Measurements from ENCODE around the gene FSD2.
A peak's percentile ranks its signal among the peaks of the same experiment; 100 is the strongest.

FSD2 gene

GRCh38 chr15:82805994-82806406, at the start of gene FSD2:
Gene FSD2, minus strand, starts transcription at chr15:82806069. Its CDS starts 18,679 bp downstream, at chr15:82787390.
- TF ChIP-seq POLR2A (IDR thresholded peaks at IDR 0.05; ENCODE audit: low read length), result no peak
- TF ChIP-seq GATA1 (IDR thresholded peaks at IDR 0.05; ENCODE audit: low read depth, low read length), result no peak
- peak; percentile 5 to 7 for DNase-seq

DNA sequence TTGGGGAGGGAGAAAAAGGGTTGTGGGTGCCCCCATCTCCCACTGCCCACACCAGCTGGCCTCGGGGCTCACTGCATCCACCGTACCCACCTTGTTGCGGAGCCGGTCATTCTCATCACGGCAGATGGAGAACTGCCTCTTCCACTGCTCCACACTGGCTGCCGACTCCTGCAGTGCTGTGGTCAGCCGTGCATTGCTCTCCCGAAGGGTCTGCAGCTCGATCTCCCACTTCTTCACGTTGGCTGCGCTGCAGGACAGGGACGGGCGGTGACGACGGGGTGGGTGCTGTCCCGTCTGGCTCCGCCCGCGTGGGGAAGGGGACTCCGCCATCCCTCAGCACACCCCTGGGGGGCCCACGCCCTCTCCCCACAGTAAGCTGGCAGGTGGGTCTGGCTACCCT, 48.7 kb upstream of the FSD2 start:
- TF ChIP-seq GATA1 (IDR thresholded peaks at IDR 0.05; ENCODE audit: low read depth, low read length) (no peak), POLR2A (IDR thresholded peaks at IDR 0.05; ENCODE audit: low read length) (no peak)
- no peak for DNase-seq

- TF ChIP-seq GATA1 (IDR thresholded peaks at IDR 0.05; ENCODE audit: low read depth, low read length) (no peak), POLR2A (IDR thresholded peaks at IDR 0.05; ENCODE audit: low read length) (no peak)
- DNase-seq, result peak; percentile 74 to 88
Observed at GRCh38 chr15:82852941-82853561, 47.2 kb upstream of the FSD2 start.

DNA sequence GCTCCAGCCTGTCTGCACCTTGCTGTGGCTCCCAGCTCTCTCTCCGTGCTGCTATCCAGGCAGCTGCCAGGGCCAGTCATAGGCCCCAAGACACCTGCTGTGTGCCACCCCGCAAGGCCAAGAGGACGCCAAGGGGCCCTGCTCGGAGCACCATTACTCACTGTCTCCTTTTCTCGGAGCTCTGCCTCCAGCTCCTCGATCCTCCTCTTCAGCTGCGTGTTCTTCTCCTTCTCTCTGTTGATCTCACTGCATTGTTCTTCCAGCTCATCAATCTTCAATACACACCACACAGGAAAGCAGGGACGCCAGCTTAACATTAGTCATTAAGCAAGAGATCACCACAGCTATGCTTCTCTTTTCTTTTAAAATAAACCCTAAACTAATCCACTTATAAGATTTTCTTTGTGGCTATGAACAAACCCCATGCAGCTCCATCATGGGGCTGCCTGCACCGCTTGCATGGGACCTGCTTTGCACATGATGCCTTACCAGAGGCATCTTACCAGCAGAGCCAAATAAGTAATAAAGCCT, 46.2 kb upstream of the FSD2 start:
- DNase-seq, result no peak
- TF ChIP-seq POLR2A (IDR thresholded peaks at IDR 0.05; ENCODE audit: low read length) (no peak), GATA1 (IDR thresholded peaks at IDR 0.05; ENCODE audit: low read depth, low read length) (no peak)

GRCh38 chr15:82851306-82851850, 45.5 kb upstream of the FSD2 start:
- DNase-seq, result no peak
- no peak for TF ChIP-seq GATA1 (IDR thresholded peaks at IDR 0.05; ENCODE audit: low read depth, low read length)
- TF ChIP-seq POLR2A (IDR thresholded peaks at IDR 0.05; ENCODE audit: low read length), result no peak

DNA sequence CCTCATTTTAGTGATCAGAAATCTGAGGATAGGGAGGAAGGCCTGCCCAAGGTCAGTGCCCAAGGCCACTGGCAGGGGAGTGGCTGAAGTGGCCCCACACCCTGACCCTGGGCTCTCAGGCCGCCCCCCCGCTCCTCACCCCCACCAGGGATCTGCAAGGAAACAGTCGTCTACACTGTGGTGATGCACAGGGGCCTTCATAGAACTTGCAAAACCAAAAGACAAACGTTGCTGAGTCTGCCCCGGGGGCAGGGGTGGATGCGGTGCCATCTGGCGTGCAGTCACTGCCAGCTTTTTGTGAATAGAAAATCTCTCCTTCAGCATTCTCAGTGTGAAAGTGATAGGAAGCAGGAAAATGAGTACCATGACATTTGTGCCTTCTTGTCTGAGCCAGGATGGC, 44.9 kb upstream of the FSD2 start:
- DNase-seq, result no peak
- TF ChIP-seq POLR2A (IDR thresholded peaks at IDR 0.05; ENCODE audit: low read length) (no peak), GATA1 (IDR thresholded peaks at IDR 0.05; ENCODE audit: low read depth, low read length) (no peak)

DNA sequence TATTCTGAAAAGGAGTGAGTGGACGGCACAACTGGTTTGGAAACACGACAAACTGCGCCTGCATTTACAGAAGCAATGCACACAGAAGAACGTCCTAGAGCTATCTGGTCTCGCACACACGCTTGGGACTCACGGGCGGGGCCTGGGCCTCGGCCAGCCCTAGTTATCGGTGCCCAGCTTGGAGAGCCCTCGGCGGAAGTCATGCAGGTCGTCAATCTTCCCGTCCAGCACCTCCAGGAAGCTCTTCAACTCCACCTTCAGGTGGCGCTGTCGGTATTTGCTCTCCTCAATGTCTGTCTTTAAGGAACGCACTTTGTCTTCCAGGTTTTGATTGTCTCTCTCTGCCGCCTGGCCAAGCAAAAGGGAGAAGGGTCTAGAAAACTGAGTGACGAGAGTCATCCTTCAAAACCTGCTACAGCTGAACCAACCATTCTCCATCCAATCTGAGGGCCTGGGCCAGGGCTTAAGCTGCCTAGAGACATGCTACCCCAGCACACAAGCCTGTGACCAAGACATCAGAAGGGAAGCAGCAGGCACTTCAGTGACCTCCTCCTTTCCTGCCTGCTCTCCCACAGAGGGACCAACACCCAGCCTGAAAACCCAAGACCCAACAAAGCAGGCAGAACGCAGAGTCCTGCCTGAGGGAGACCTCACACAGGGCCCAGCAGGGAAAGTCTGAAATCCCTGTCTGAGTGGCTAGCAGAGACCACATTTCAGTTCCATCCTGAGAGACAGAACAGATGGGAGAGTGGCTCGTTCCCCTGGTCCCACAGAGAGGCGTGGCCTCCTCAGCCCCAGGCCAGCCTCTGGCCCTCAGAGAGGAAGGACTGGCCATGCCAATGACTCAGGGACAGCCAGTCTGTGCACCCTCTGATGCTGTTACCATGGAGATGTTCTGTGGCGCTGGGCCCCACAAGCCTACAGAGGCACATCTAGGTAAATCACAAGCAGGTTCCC, 44.0 kb upstream of the FSD2 start:
- peak; percentile 89 for TF ChIP-seq GATA1 (IDR thresholded peaks at IDR 0.05; ENCODE audit: low read depth, low read length)
- TF ChIP-seq POLR2A (IDR thresholded peaks at IDR 0.05; ENCODE audit: low read length), result peak; percentile 78
- peak; percentile 99 to 100 for DNase-seq

- peak in 1 of 2 experiments; percentile 38 for DNase-seq
- TF ChIP-seq GATA1 (IDR thresholded peaks at IDR 0.05; ENCODE audit: low read depth, low read length) (no peak), POLR2A (IDR thresholded peaks at IDR 0.05; ENCODE audit: low read length) (no peak)
Observed at GRCh38 chr15:82848241-82848993, 42.5 kb upstream of the FSD2 start.

DNA sequence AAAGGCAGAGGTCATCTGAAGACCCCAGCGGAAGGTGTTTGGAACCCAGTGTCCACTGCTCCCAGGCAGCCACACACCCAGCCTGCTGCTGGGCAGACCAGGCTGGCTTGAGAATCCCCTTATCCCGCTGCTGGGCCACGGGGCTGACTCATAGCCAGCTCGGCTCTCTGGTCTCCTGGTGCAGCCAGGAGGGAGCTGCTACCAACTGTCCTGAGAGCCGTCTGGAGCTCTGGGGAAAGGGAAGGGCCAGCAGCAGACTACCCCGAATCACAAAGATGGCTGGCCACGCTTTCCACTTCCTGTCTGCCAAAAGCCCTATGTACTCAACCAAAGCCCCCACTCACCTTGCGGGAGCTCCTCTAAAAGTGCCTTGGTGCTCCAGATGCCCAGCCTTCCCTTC, 41.8 kb upstream of the FSD2 start:
- DNase-seq, result peak in 1 of 2 experiments; percentile 25
- TF ChIP-seq GATA1 (IDR thresholded peaks at IDR 0.05; ENCODE audit: low read depth, low read length), result no peak
- no peak for TF ChIP-seq POLR2A (IDR thresholded peaks at IDR 0.05; ENCODE audit: low read length)

DNA sequence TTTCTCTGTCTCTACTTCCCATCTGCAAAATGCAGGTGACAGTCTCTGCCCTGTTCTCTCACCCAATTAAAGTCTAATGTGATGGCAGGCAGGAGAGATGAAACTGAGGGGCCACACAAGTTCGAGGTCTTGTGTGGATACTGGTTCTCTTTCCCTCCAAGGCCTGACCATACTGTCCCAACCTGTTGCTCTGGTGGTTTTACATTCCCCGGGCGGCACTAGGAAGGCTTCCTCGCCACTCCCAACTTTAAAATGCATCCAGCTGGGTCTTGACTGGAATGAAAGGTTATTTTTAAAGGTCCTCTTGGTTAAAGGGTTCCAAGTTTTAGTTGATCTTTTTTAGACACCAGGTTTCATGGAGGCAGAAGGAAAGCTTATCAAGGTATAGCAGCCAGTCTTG, 40.8 kb upstream of the FSD2 start:
- TF ChIP-seq GATA1 (IDR thresholded peaks at IDR 0.05; ENCODE audit: low read depth, low read length) (no peak), POLR2A (IDR thresholded peaks at IDR 0.05; ENCODE audit: low read length) (no peak)
- DNase-seq, result no peak

DNA sequence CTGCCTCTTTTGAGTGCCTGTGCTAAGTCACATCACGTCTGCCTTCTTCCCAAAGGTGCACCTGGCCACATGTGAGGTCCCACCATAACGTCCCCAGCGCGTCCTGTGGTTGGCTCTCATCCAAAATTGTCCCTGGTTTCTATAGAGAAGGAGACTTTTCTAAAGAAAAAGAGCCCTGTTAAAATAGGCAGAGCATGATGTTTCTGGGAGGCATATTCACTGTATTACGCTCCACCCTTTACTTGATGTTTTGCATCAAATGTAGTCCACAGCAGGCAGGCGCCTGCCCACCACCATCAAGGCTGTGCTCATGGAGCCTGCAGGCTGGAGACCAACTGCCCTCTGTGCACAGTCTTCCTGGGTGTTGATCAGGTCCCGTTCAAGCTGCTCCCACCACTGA, 39.8 kb upstream of the FSD2 start:
- no peak for TF ChIP-seq GATA1 (IDR thresholded peaks at IDR 0.05; ENCODE audit: low read depth, low read length)
- no peak for TF ChIP-seq POLR2A (IDR thresholded peaks at IDR 0.05; ENCODE audit: low read length)
- no peak for DNase-seq

- TF ChIP-seq GATA1 (IDR thresholded peaks at IDR 0.05; ENCODE audit: low read depth, low read length), result no peak
- no peak for TF ChIP-seq POLR2A (IDR thresholded peaks at IDR 0.05; ENCODE audit: low read length)
- DNase-seq, result no peak
Observed at GRCh38 chr15:82843566-82843965, 37.7 kb upstream of the FSD2 start.

DNA sequence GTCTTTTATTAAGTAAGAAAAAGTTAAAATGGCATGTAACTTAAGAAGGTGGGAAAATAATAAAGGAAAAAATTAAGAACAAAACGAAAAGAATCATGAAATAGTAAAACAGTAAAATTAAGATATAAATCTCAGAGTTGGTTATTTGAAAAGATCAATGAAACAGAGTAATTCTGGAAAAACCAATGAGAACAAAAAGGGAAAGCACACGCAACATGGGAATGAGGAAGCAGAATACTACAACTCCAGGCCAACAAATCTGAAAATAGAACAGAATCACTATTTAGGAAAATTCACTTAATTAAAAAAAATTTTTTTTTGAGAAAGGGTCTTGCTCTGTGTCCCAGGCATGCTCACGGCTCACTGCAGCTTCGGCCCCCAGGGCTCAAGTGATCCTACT, 34.3 kb upstream of the FSD2 start:
- TF ChIP-seq GATA1 (IDR thresholded peaks at IDR 0.05; ENCODE audit: low read depth, low read length) (no peak), POLR2A (IDR thresholded peaks at IDR 0.05; ENCODE audit: low read length) (no peak)

More for the DNA sequence above, 34.3 kb upstream of the FSD2 start:
- DNase-seq, result no peak
